GM21528 (cell line): ENCODE results near the gene BLOC1S1.
"Not testable (repeated sequence)": the region's sequence is repeated elsewhere in the genome, so short reads cannot be mapped to it uniquely, and the experiment has no call there.

Experiments used
- ATAC-seq: cut with Tn5 transposase; IDR thresholded peaks from one replicate; pipeline ENCODE4 v1.9.1; 2021; ENCODE audit warnings: mild to moderate bottlenecking, moderate library complexity; ENCODE audit not compliant: unreplicated experiment, low FRiP score

Gene BLOC1S1

GRCh38 chr12:55743406-55744339 lies 27.8 kb downstream of the BLOC1S1 start:
- no peak for ATAC-seq

GRCh38 chr12:55744340-55745030 lies 28.6 kb downstream of the BLOC1S1 start:
- ATAC-seq: no peak

GRCh38 chr12:55745361-55746173 lies 29.7 kb downstream of the BLOC1S1 start:
- no peak for ATAC-seq

GRCh38 chr12:55746174-55746912 lies 30.5 kb downstream of the BLOC1S1 start:
- ATAC-seq: no peak

GRCh38 chr12:55746913-55747231 lies 31.0 kb downstream of the BLOC1S1 start:
- no peak for ATAC-seq

GRCh38 chr12:55748230-55748993 lies 32.6 kb downstream of the BLOC1S1 start:
- ATAC-seq: no peak

- ATAC-seq: no peak
Measured at GRCh38 chr12:55755246-55755645, 39.4 kb downstream of the BLOC1S1 start.

GRCh38 chr12:55757701-55758100 lies 41.9 kb downstream of the BLOC1S1 start:
- no peak for ATAC-seq

GRCh38 chr12:55758575-55758974 lies 42.7 kb downstream of the BLOC1S1 start:
- ATAC-seq: not testable (repeated sequence)

GRCh38 chr12:55760663-55761062 lies 44.8 kb downstream of the BLOC1S1 start:
- ATAC-seq: no peak

GRCh38 chr12:55762646-55763045 lies 46.8 kb downstream of the BLOC1S1 start:
- no peak for ATAC-seq

- no peak for ATAC-seq
Measured at GRCh38 chr12:55765736-55766290, 50.0 kb downstream of the BLOC1S1 start.

GRCh38 chr12:55767156-55767555 lies 51.3 kb downstream of the BLOC1S1 start:
- no peak for ATAC-seq
